ENCODE measurements around the gene TP53I11.

The TP53I11 gene, protein sequence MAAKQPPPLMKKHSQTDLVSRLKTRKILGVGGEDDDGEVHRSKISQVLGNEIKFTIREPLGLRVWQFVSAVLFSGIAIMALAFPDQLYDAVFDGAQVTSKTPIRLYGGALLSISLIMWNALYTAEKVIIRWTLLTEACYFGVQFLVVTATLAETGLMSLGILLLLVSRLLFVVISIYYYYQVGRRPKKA

GRCh38 chr11:44950625-44951476 lies at the start of gene TP53I11:
TP53I11 (minus strand) TSS chr11:44950883; CDS start chr11:44938335, 12,548 bp downstream.
- H3K4me3 ChIP-seq (replicated peaks; ENCODE audit: low read depth, low read length) = peak within 1 kb of the TSS; percentile 92
- DNase-seq (ENCODE audit: low read depth) = peak; percentile 83
- TF ChIP-seq, protein P1, sequence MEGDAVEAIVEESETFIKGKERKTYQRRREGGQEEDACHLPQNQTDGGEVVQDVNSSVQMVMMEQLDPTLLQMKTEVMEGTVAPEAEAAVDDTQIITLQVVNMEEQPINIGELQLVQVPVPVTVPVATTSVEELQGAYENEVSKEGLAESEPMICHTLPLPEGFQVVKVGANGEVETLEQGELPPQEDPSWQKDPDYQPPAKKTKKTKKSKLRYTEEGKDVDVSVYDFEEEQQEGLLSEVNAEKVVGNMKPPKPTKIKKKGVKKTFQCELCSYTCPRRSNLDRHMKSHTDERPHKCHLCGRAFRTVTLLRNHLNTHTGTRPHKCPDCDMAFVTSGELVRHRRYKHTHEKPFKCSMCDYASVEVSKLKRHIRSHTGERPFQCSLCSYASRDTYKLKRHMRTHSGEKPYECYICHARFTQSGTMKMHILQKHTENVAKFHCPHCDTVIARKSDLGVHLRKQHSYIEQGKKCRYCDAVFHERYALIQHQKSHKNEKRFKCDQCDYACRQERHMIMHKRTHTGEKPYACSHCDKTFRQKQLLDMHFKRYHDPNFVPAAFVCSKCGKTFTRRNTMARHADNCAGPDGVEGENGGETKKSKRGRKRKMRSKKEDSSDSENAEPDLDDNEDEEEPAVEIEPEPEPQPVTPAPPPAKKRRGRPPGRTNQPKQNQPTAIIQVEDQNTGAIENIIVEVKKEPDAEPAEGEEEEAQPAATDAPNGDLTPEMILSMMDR (IDR thresholded peaks at IDR 0.05; ENCODE audit: low read length, missing control alignments) = peak; percentile 13

- TF ChIP-seq, protein P1 (IDR thresholded peaks at IDR 0.05; ENCODE audit: low read length, missing control alignments) = no peak
- H3K4me3 ChIP-seq (replicated peaks; ENCODE audit: low read depth, low read length) = no peak overlapping the region
- no peak for DNase-seq (ENCODE audit: low read depth)
Measured at GRCh38 chr11:44999068-44999467, 48.4 kb upstream of the TP53I11 start.

DNA sequence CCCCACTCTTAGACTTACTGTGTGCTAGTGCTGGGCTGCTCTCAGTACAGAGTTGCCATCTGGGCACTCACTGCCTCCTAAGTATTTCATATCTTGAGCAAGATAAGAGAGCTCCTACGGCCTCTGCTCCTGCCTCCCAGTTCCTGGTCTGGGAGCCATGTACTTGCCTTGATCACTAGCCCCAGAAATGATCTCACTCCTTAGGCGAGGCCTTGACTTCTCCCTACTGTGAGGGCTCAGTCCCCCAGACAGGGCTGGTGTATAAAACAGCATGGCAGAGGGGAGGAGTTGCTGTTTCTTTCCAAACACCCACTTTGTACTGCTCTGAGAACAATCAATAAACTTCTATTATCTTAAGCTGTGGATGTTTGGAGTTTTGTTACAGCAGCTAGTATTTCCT lies 47.4 kb upstream of the TP53I11 start:
- DNase-seq (ENCODE audit: low read depth) = no peak
- no peak overlapping the region for H3K4me3 ChIP-seq (replicated peaks; ENCODE audit: low read depth, low read length)
- TF ChIP-seq, protein P1 (IDR thresholded peaks at IDR 0.05; ENCODE audit: low read length, missing control alignments) = no peak

GRCh38 chr11:44997566-44997965 lies 46.9 kb upstream of the TP53I11 start:
- no peak overlapping the region for H3K4me3 ChIP-seq (replicated peaks; ENCODE audit: low read depth, low read length)
- TF ChIP-seq, protein P1 (IDR thresholded peaks at IDR 0.05; ENCODE audit: low read length, missing control alignments) = no peak
- DNase-seq (ENCODE audit: low read depth) = no peak

GRCh38 chr11:44994753-44995152 lies 44.1 kb upstream of the TP53I11 start:
- TF ChIP-seq, protein P1 (IDR thresholded peaks at IDR 0.05; ENCODE audit: low read length, missing control alignments) = no peak
- DNase-seq (ENCODE audit: low read depth) = no peak
- H3K4me3 ChIP-seq (replicated peaks; ENCODE audit: low read depth, low read length) = no peak overlapping the region

DNA sequence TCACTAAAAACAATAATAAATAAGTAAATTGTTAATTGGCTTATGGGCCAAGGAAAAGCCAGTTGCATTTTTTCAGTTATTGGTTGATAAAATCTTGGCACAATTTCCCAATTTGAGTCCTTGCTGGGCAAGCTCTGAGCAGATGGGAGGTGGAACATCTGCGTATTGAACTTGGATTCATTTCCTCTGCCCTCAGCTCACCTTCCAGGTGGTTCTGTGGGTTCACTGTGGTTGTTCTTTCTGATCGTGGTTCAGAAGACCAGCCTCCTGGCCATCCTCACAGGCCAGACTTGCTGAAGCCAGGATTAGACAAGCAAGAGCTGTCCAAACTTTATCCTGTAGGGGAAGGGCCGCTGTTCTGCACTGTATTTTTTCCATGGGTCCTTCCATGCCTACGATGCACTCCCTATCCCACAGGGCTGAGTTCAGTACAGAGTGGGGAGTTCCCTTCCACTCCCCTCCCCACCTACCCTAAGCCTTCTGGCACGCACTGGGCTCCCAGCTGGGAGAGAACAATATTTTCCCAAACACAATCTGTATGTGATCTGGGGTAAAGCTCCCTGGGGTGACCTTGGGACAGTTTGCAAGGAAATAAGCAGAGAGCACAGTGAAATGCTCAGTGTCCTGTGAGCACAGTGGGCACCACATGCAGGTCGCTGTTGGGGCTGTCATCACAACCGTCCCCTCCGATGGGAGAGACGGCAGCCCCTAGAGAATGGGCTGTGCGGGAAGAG lies 43.5 kb upstream of the TP53I11 start:
- TF ChIP-seq, protein P1 (IDR thresholded peaks at IDR 0.05; ENCODE audit: low read length, missing control alignments) = no peak
- DNase-seq (ENCODE audit: low read depth) = no peak
- no peak overlapping the region for H3K4me3 ChIP-seq (replicated peaks; ENCODE audit: low read depth, low read length)
